ENCODE measurements around the gene LIFR. TPM values are rescaled to one million over a fixed set of nuclear protein-coding genes. Genes with fewer than 3 reads are reported as not detected.

Gene LIFR
- polyA plus RNA-seq, 1 donor from 2014 or later: 5.8 TPM

GRCh38 chr5:38581597-38581996 is 25.2 kb upstream of the LIFR start:
- no peaks in the 10 kb centered on the region for H3K9me3 ChIP-seq (ENCODE audit: low read length)
- no peak overlapping the region for H3K27ac ChIP-seq (ENCODE audit: low read length)
- no peaks in the 10 kb centered on the region for H3K9me2 ChIP-seq (ENCODE audit: insufficient read depth, low read length)

DNA sequence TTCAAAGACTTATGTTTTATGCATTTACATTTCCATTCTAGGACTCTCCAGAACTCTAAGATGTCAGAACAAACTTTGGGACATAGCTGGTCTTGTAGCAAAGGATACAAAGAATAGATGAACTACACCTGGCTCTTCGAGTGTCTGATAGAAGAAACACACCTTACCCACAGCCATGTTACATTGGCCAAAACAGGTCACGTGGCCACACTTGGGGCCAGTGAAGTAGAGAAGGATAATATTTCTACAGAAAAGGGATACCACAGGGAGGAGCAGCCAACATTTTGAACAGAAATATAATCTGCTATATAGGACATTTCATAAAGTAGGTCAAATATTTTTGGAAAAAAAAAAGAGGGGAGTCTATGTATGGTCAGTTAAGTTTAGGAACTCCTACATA is 22.7 kb upstream of the LIFR start:
- Histone ChIP-seq H3K9ac (ENCODE audit: low read length) (no peak overlapping the region), H3K79me2 (replicated peaks; ENCODE audit: insufficient read depth, low read length) (no peaks in the 10 kb centered on the region), H3K27me3 (ENCODE audit: insufficient read depth, low read depth, low read length) (no peaks in the 10 kb centered on the region), H4K20me1 (ENCODE audit: insufficient read depth) (no peaks in the 10 kb centered on the region), H3K36me3 (ENCODE audit: insufficient read depth, low read length) (no peaks in the 10 kb centered on the region), H3K27ac (ENCODE audit: low read length) (no peak overlapping the region), H3K4me3 (ENCODE audit: low read length) (no peak overlapping the region), H3K9me3 (ENCODE audit: low read length) (no peaks in the 10 kb centered on the region), H3K9me2 (ENCODE audit: insufficient read depth, low read length) (no peaks in the 10 kb centered on the region), H3K4me2 (ENCODE audit: low read length) (no peak overlapping the region), H2AFZ (ENCODE audit: low read depth, low read length) (no peak overlapping the region), H3F3A (ENCODE audit: insufficient read depth, low read length, poor library complexity, severe bottlenecking) (peaks cover 3% of the 10 kb centered on the region)
- TF ChIP-seq REST (IDR thresholded peaks at IDR 0.05; ENCODE audit: borderline replicate concordance) (no peak), MXI1 (conservative IDR thresholded peaks at IDR 0.05; ENCODE audit: poor library complexity, severe bottlenecking) (no peak), SMC3 (conservative IDR thresholded peaks at IDR 0.05; ENCODE audit: poor library complexity) (no peak), TAF1 (IDR thresholded peaks at IDR 0.05; ENCODE audit: low read depth) (no peak), POLR2AphosphoS5 (IDR thresholded peaks at IDR 0.05) (no peak), EZH2 (IDR thresholded peaks at IDR 0.05; ENCODE audit: borderline replicate concordance, insufficient read depth, low read length, poor library complexity, severe bottlenecking) (no peak), EP300 (conservative IDR thresholded peaks at IDR 0.05; ENCODE audit: poor library complexity, severe bottlenecking) (no peak)

More at GRCh38 chr5:38581597-38581996, 25.2 kb upstream of the LIFR start:
- Histone ChIP-seq H3K9ac (ENCODE audit: low read length) (no peak overlapping the region), H3K27me3 (ENCODE audit: insufficient read depth, low read depth, low read length) (no peaks in the 10 kb centered on the region), H3K36me3 (ENCODE audit: insufficient read depth, low read length) (no peaks in the 10 kb centered on the region), H3K79me2 (replicated peaks; ENCODE audit: insufficient read depth, low read length) (no peaks in the 10 kb centered on the region), H4K20me1 (ENCODE audit: insufficient read depth) (no peaks in the 10 kb centered on the region), H3F3A (ENCODE audit: insufficient read depth, low read length, poor library complexity, severe bottlenecking) (peaks cover 3% of the 10 kb centered on the region), H2AFZ (ENCODE audit: low read depth, low read length) (no peak overlapping the region), H3K4me3 (ENCODE audit: low read length) (no peak overlapping the region), H3K4me2 (ENCODE audit: low read length) (no peak overlapping the region)
- TF ChIP-seq EZH2 (IDR thresholded peaks at IDR 0.05; ENCODE audit: borderline replicate concordance, insufficient read depth, low read length, poor library complexity, severe bottlenecking): no peak
- peak; percentile 70 for TF ChIP-seq EP300 (conservative IDR thresholded peaks at IDR 0.05; ENCODE audit: poor library complexity, severe bottlenecking)
- TF ChIP-seq POLR2AphosphoS5 (IDR thresholded peaks at IDR 0.05): peak; percentile 30
- TF ChIP-seq CTCF (IDR thresholded peaks at IDR 0.05; ENCODE audit: poor library complexity, severe bottlenecking): no peak
- no peak for TF ChIP-seq TAF1 (IDR thresholded peaks at IDR 0.05; ENCODE audit: low read depth)
- no peak for TF ChIP-seq SMC3 (conservative IDR thresholded peaks at IDR 0.05; ENCODE audit: poor library complexity)
- no peak for TF ChIP-seq RAD21 (conservative IDR thresholded peaks at IDR 0.05)
- no peak for TF ChIP-seq MXI1 (conservative IDR thresholded peaks at IDR 0.05; ENCODE audit: poor library complexity, severe bottlenecking)
- no peak for TF ChIP-seq REST (IDR thresholded peaks at IDR 0.05; ENCODE audit: borderline replicate concordance)

Data from neural cell (in vitro differentiated cells).